ENCODE results near the gene SFR1. TPM values are rescaled to one million over a fixed set of nuclear protein-coding genes. Genes with fewer than 3 reads are reported as not detected.

SFR1 gene
- total RNA-seq (1 to 10 TPM; 1.7 to 5.5 TPM), polyA plus RNA-seq (1 to 10 TPM in 1 of 2 donors, under 1 TPM in 1; 0.83 to 1.5 TPM)

GRCh38 chr10:104121485-104122224 is at the start of gene SFR1:
Gene SFR1 (plus strand): TSS chr10:104122171. CDS start chr10:104122184, 13 bp downstream.
- peak; percentile 63 for TF ChIP-seq REST (IDR thresholded peaks at IDR 0.05)
- peak in 1 of 2 donors; percentile 46 for TF ChIP-seq JUND (IDR thresholded peaks at IDR 0.05)
- peak; percentile 53 for TF ChIP-seq CTCF (IDR thresholded peaks at IDR 0.05; ENCODE audit: low read depth, low read length, missing input control)
- peak in 1 of 2 donors; percentile 14 for TF ChIP-seq HNF4A (conservative IDR thresholded peaks at IDR 0.05)
- no peak for TF ChIP-seq ZBTB33 (IDR thresholded peaks at IDR 0.05)
- no peak for TF ChIP-seq FOXA1 (IDR thresholded peaks at IDR 0.05)
- TF ChIP-seq FOXA2 (IDR thresholded peaks at IDR 0.05) = no peak
- TF ChIP-seq MAX (IDR thresholded peaks at IDR 0.05) = peak; percentile 37
- peak; percentile 73 for TF ChIP-seq TAF1 (conservative IDR thresholded peaks at IDR 0.05)
- TF ChIP-seq RAD21 (IDR thresholded peaks at IDR 0.05) = peak; percentile 63 to 66
- peak in 1 of 2 donors; percentile 54 for TF ChIP-seq GABPA (IDR thresholded peaks at IDR 0.05 in 1 of 2, conservative IDR thresholded peaks at IDR 0.05 in 1 of 2)
- TF ChIP-seq YY1 (IDR thresholded peaks at IDR 0.05) = peak; percentile 79
- TF ChIP-seq SP1 (IDR thresholded peaks at IDR 0.05) = peak; percentile 66
- DNase-seq (ENCODE audit: low spot score) = peak; percentile 98
- peak within 1 kb of the TSS; percentile 64 to 98 (median 93) for H3K4me3 ChIP-seq (ENCODE audit: low read depth in 1 of 3, low read length in 3 of 3)
- no peaks in the 10 kb centered on the region for H3K36me3 ChIP-seq (ENCODE audit: control insufficient read depth in 4 of 4, insufficient read depth in 3 of 4, low read depth in 1 of 4, low read length in 3 of 4)
- no peaks in the 10 kb centered on the region for H3K9me3 ChIP-seq (ENCODE audit: control insufficient read depth in 4 of 4, low read length in 3 of 4)
- H3K9ac ChIP-seq (ENCODE audit: low read depth in 1 of 2, low read length in 2 of 2) = peak within 1 kb of the TSS; percentile 84 to 99
- no peaks in the 10 kb centered on the region for H3K27me3 ChIP-seq (ENCODE audit: control insufficient read depth in 4 of 4, insufficient read depth in 4 of 4, low read length in 3 of 4)
- under 1% methylated on average over 67 of the region's 67 CpGs for WGBS
- H3K27ac ChIP-seq (ENCODE audit: low read depth in 1 of 2, low read length in 2 of 2) = peak within 1 kb of the TSS; percentile 90 to 100
- H3K4me1 ChIP-seq (ENCODE audit: control insufficient read depth in 4 of 4, insufficient read depth in 4 of 4, low read length in 3 of 4) = peaks cover 0 to 7% (median 4%) of the 10 kb centered on the region in 4 donors

- Histone ChIP-seq H3K9me3 (ENCODE audit: control insufficient read depth in 4 of 4, low read length in 3 of 4) (no peaks in the 10 kb centered on the region), H3K4me1 (ENCODE audit: control insufficient read depth in 4 of 4, insufficient read depth in 4 of 4, low read length in 3 of 4) (no peaks in the 10 kb centered on the region), H3K36me3 (ENCODE audit: control insufficient read depth in 4 of 4, insufficient read depth in 3 of 4, low read depth in 1 of 4, low read length in 3 of 4) (no peaks in the 10 kb centered on the region), H3K4me3 (ENCODE audit: low read depth in 1 of 3, low read length in 3 of 3) (no peak overlapping the region), H3K27me3 (ENCODE audit: control insufficient read depth in 4 of 4, insufficient read depth in 4 of 4, low read length in 3 of 4) (no peaks in the 10 kb centered on the region), H3K9ac (ENCODE audit: low read depth in 1 of 2, low read length in 2 of 2) (no peak overlapping the region), H3K27ac (ENCODE audit: low read depth in 1 of 2, low read length in 2 of 2) (no peak overlapping the region)
- 58% methylated on average over 5 of the region's 5 CpGs for WGBS
- DNase-seq (ENCODE audit: low spot score) = no peak
- TF ChIP-seq FOXA2 (IDR thresholded peaks at IDR 0.05) (no peak), RAD21 (IDR thresholded peaks at IDR 0.05) (no peak), RXRA (IDR thresholded peaks at IDR 0.05) (no peak), ATF3 (IDR thresholded peaks at IDR 0.05) (no peak), NR2F2 (IDR thresholded peaks at IDR 0.05) (no peak), EGR1 (IDR thresholded peaks at IDR 0.05; ENCODE audit: low read depth in 2 of 2) (no peak), HNF4G (IDR thresholded peaks at IDR 0.05) (no peak), SP1 (IDR thresholded peaks at IDR 0.05) (no peak), FOXA1 (IDR thresholded peaks at IDR 0.05) (no peak), REST (IDR thresholded peaks at IDR 0.05) (no peak), YY1 (IDR thresholded peaks at IDR 0.05) (no peak), TAF1 (conservative IDR thresholded peaks at IDR 0.05) (no peak), MAX (IDR thresholded peaks at IDR 0.05) (no peak)
These were observed 49.2 kb upstream of the SFR1 start for GRCh38 chr10:104072786-104073185.
